ENCODE measurements around the gene PLEKHA3.
A peak's percentile ranks its signal among the peaks of the same experiment; 100 is the strongest.

The PLEKHA3 gene

DNA sequence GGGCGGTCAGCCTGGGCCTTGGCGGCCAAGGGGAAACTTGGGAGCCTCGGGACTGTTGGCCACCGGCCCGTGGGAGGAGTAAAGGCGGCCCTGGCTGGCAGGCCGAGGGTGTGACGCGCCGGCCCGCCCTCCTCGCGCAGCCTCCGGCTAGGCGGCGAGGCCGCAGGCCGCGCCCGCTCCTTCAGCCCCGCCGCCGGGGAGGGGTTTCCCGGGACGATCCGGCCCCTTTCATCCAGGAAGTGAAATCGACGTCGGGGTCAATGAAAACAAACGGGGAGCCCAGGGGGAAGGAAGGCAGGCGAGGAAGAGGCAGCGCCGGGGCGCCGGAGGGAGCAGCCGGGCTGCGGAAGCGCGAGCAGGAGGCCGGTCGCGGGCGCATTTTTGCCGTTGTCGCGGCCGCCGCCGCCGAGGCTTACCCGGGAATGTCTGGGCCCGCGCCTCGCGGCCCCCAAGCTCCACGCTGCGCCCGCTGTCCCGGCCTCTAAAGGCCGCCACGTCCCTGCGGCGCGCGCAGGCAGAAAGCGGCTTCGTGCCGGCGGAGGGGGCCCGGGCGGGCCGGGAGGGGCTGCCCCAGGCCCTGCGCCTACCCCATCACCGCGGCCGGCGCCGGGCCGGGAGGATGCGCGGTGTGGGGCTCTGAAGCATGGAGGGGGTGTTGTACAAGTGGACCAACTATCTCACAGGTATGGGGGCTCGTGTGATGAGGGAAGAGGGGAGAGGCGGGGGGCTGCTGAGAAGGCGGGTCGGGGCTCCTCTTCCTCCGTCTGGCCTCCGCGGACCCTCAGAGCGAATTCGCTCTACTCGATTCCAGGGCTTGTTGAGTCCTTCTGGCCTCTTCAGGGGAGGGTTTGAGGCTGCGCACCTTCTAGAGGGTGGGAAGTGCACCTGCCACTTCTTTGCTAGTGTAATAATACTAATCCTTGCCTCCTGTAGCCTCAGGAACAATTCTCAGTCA, at the start of gene PLEKHA3:
Gene PLEKHA3, plus strand, starts transcription at position 231 of the 955 bp plus-strand sequence. Its CDS starts 413 bp downstream, at position 644.
- TF ChIP-seq ZFX (IDR thresholded peaks at IDR 0.05): peak; percentile 77
- TF ChIP-seq, protein P1, sequence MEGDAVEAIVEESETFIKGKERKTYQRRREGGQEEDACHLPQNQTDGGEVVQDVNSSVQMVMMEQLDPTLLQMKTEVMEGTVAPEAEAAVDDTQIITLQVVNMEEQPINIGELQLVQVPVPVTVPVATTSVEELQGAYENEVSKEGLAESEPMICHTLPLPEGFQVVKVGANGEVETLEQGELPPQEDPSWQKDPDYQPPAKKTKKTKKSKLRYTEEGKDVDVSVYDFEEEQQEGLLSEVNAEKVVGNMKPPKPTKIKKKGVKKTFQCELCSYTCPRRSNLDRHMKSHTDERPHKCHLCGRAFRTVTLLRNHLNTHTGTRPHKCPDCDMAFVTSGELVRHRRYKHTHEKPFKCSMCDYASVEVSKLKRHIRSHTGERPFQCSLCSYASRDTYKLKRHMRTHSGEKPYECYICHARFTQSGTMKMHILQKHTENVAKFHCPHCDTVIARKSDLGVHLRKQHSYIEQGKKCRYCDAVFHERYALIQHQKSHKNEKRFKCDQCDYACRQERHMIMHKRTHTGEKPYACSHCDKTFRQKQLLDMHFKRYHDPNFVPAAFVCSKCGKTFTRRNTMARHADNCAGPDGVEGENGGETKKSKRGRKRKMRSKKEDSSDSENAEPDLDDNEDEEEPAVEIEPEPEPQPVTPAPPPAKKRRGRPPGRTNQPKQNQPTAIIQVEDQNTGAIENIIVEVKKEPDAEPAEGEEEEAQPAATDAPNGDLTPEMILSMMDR (conservative IDR thresholded peaks at IDR 0.05): no peak
- peak within 1 kb of the TSS; percentile 58 for H3K27ac ChIP-seq

DNA sequence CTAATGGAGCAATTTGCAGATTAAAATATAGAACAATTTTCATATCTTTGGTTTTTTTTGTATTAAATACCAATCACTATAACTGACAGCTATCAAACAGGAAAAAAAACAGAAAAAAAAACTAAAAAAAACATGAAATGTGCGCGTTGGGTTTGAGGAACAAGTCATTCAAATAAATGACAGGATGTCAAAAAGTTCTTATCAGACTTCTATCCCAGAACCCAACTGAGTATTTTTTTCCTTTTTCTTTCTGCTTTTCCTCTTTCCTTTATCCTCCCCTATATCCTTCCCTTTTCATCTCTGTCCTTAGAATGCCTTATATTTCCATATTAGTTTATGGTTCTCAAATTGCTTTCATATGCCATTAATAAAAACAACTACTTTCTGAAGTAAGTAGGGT, 43.6 kb upstream of the PLEKHA3 start:
- H3K27ac ChIP-seq: no peak overlapping the region
- TF ChIP-seq, protein P1 (conservative IDR thresholded peaks at IDR 0.05): no peak
- no peak for TF ChIP-seq ZFX (IDR thresholded peaks at IDR 0.05)

DNA sequence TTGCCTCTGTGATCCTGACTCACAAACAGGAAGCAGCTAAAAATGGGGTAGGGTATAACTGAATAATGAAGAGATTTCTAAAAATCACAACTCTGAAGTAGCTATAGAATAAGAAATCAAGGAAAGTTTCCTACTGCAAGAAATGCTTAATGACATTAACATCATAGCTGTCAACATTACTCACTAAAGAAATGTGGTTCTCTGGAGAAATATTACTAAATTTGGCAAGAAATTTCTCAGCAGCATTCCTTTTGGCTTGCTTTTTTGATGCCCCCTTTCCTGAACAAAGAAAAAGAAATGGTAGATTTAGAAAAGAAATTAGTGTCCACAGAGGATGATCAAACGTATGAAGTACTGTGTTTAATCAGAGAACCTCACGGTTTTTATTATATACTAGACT, 38.8 kb upstream of the PLEKHA3 start:
- TF ChIP-seq ZFX (IDR thresholded peaks at IDR 0.05): no peak
- TF ChIP-seq, protein P1 (conservative IDR thresholded peaks at IDR 0.05): no peak

DNA sequence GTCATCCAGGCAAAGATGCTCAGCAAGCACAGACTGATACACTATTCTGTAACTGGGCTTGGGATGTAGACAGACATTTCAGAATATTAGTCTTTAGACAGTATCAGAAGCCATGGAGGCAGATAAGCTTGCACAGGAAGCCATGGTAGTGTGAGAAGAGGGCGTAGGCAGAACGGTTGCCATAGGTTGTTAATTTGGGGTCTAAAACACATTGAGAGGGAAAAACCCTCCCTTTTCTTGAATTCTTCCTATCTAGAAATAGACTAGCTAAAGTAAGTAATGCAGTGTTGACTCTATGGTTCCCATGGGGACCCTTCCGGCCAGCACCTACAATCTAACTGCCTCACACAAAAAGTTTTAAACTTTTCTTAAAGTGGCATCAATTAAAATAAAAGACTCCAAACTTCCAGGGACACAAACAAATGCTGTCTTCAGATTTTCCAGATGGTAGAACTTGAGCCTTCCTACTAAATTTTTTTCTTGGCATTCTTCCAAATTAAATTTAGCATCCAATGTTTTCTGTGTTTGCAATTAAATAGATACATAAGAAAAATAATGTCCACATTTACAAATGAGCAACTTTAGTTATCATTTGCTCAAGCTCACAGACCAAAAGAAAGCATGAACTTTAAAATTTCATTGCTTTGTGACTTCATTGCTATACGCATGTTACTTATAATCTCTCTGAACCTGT, 31.1 kb upstream of the PLEKHA3 start:
- H3K27ac ChIP-seq: no peak overlapping the region
- TF ChIP-seq, protein P1 (conservative IDR thresholded peaks at IDR 0.05): no peak
- no peak for TF ChIP-seq ZFX (IDR thresholded peaks at IDR 0.05)

More for the DNA sequence above, 38.8 kb upstream of the PLEKHA3 start:
- no peak overlapping the region for H3K27ac ChIP-seq

DNA sequence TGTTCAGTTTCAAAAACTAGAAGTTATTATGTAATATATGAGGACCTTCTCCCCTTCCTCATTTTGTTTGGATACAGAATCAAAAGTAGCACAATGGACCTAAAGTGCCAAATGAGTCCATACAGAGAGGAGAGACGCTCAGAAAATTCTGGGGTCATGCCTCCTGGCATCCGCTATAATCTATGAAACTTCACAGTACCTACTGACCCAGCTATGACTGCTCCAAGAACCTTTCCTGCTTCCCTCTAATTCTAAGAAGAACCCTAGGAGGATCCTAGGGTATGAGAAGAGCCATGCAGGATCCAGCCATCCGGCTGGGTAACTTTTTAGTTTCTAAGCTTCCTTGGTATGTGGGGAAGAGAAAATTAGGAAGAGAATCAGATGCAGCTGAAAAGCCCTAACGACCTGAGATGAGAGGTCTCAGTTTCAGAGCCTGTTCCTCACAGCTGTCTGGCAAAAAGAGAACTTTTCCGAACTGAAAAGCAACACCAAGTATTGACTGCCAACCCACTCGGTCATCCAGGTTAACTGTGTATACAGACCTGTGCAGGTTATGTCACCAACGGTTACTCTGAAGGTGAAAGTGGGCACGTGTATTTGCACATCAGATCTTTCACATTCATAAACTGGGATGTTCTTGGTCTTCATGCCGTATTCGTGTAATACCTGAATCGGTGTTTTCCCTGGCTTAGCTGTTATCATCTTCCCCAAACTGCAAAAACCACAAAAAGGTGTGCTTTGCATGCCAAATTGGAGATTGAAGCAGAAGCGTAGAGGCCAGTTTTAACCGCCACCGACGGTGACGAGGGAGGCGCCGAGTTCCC, 30.3 kb upstream of the PLEKHA3 start:
- H3K27ac ChIP-seq: peak overlapping the region; percentile 93
- TF ChIP-seq ZFX (IDR thresholded peaks at IDR 0.05): no peak
- TF ChIP-seq, protein P1 (conservative IDR thresholded peaks at IDR 0.05): no peak

DNA sequence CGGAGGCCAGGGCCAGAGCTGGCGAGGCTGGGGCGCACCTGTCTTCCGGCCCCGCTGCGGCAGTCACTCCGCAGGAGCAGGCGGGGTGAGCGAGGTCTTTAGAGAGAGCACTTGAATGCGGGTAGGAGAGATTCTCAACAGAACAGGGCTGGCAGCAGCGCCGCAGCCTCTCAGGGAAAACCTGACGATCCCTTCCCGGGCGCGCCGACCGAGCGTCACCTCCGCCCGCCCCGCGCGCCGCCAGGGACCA, 29.8 kb upstream of the PLEKHA3 start:
- H3K27ac ChIP-seq: peak overlapping the region; percentile 93
- no peak for TF ChIP-seq ZFX (IDR thresholded peaks at IDR 0.05)
- TF ChIP-seq, protein P1 (conservative IDR thresholded peaks at IDR 0.05): no peak

Data from C4-2B (cell line).